Pancreas (tissue), 10 donors: Measurements from ENCODE around the gene KRT39. TPM values are rescaled to one million over a fixed set of nuclear protein-coding genes. Genes with fewer than 3 reads are reported as not detected.
A peak's percentile ranks its signal among the peaks of the same experiment; 100 is the strongest.

Experiments used
- ATAC-seq, 4 donors: fragments of 200-7000 bp; cut with Tn5 transposase; one replicate each; pipeline versions ENCODE4 v1.8.0 to v1.9.1; 2020; ENCODE audit warnings: mild to moderate bottlenecking in 4 of 4, moderate library complexity in 4 of 4
- DNase-seq, 6 donors: peaks; one replicate each; pipeline ENCODE4 v3.0.0-alpha.2; 2020
- FAIRE-seq: peaks from 2 replicates; lab custom pipeline; 2012; peaks lifted over from hg19 to GRCh38; lab: Jason Lieb, UNC
- H3K27ac ChIP-seq, 4 donors: fragments of 200-600 bp; sonication (generic); 1 replicate in 3 of 4; 2 replicates in 1 of 4; pipeline versions ENCODE4 v1.5.0 to v1.8.0; 2020
- H3K27me3 ChIP-seq, 4 donors: fragments of 200-600 bp; one replicate each; pipeline ENCODE4 v1.8.0; 2021
- H3K36me3 ChIP-seq, 3 donors: fragments of 200-600 bp; sonication (generic) in 1 of 3; one replicate each; pipeline versions ENCODE4 v1.5.0 to v1.8.0; 2020 to 2021
- H3K4me1 ChIP-seq, 3 donors: fragments of 200-600 bp; one replicate each; pipeline ENCODE4 v1.8.0; 2021
- H3K4me3 ChIP-seq, 4 donors: fragments of 200-600 bp; sonication (generic) in 2 of 4; one replicate each; pipeline versions ENCODE4 v1.5.0 to v1.8.0; 2020 to 2021
- H3K9me3 ChIP-seq, 4 donors: fragments of 200-600 bp; one replicate each; pipeline ENCODE4 v1.8.0; 2021
- WGBS, 2 donors: extraction: QIAGEN DNeasy Blood & Tissue Kit; methylation state at CpG; one replicate each; pipeline ENCODE4 v1.1.7; 2013; 5-methylcytosine and 5-hydroxymethylcytosine counted together
- intact Hi-C, 3 donors: fragments of 100-400 bp; cut with DNase I; formaldehyde crosslinking; loops; one replicate each; pipeline versions ENCODE4 v1.11.1 to v1.14.2; 2022
- polyA plus RNA-seq, 2 donors: library from polyadenylated mRNA; stranded (reverse); fragments of 200-250 nt; gene quantifications; one replicate each; pipeline ENCODE4 v1.2.3, GENCODE V29; 2013
- total RNA-seq, 6 donors: library from RNA; stranded (reverse); fragmentation: NEBNext Ultra II Directional in 4 of 6; extraction: Animal tissue kit (Norgen Biotek cat#: 25700) in 4 of 6; gene quantifications; one replicate each; pipeline versions ENCODE4 v1.2.1 to v1.2.4, GENCODE V29; 2021 to 2023
- TF ChIP-seq, protein P1 (sequence below), 4 donors: fragments of 200-600 bp; sonication (generic) in 3 of 4; IDR thresholded peaks; one replicate each; pipeline versions ENCODE4 v1.5.0 to v1.8.0; 2021; ENCODE audit warnings: antibody characterized with exemption in 4 of 4
- donor health status: healthy with polysubstance abuse.
- donor health status: DM: no; HTN: no; CAD: no; lungs with moderate emphysema.
- donor health status: DM: no; HTN: no; CAD: no.
- donor health status: control.
- donor health status: control.
- donor health status: Bipolar disorder and iron deficiency.
- donor health status: DM: yes; HTN: yes; CAD: no.
- donor health status: DM: no; HTN: no; CAD: no.
- donor health status: DM: no; HTN: no; CAD: no.
- donor health status: DM: yes; HTN: yes; CAD: no.

KRT39 gene
- total and polyA plus RNA-seq, 8 donors, result not detected

GRCh38 chr17:41010441-41010840 is 43.7 kb upstream of the KRT39 start:
- intact Hi-C loops, result no loop called here
- no peaks in the 10 kb centered on the region for H3K9me3 ChIP-seq
- ATAC-seq (no peak), DNase-seq (no peak), FAIRE-seq (no peak)
- no peaks in the 10 kb centered on the region for H3K27me3 ChIP-seq
- H3K4me3 ChIP-seq, result no peak overlapping the region
- H3K4me1 ChIP-seq, result no peaks in the 10 kb centered on the region
- TF ChIP-seq, protein P1, sequence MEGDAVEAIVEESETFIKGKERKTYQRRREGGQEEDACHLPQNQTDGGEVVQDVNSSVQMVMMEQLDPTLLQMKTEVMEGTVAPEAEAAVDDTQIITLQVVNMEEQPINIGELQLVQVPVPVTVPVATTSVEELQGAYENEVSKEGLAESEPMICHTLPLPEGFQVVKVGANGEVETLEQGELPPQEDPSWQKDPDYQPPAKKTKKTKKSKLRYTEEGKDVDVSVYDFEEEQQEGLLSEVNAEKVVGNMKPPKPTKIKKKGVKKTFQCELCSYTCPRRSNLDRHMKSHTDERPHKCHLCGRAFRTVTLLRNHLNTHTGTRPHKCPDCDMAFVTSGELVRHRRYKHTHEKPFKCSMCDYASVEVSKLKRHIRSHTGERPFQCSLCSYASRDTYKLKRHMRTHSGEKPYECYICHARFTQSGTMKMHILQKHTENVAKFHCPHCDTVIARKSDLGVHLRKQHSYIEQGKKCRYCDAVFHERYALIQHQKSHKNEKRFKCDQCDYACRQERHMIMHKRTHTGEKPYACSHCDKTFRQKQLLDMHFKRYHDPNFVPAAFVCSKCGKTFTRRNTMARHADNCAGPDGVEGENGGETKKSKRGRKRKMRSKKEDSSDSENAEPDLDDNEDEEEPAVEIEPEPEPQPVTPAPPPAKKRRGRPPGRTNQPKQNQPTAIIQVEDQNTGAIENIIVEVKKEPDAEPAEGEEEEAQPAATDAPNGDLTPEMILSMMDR (IDR thresholded peaks at IDR 0.05), result no peak
- no peak overlapping the region for H3K27ac ChIP-seq
- H3K36me3 ChIP-seq, result no peaks in the 10 kb centered on the region

DNA sequence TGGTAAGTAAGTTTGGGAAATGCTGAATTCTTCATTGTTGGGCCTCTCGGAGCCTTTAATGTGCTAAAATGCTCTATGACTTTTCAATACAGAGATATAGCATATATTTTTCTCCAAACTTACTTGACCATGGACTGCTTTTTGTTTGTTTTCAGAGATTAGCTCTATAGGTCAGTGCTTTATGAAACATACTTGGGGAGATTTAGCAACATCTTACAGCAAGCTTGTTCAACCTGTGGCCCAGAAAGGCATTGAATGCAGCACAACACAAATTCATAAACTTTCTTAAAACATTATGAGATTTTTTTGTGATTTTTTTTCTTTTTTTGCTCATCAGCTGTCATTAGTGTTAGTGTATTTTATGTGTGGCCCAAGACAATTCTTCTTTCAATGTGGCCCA is 43.2 kb upstream of the KRT39 start:
- intact Hi-C loops, result no loop called here

DNA sequence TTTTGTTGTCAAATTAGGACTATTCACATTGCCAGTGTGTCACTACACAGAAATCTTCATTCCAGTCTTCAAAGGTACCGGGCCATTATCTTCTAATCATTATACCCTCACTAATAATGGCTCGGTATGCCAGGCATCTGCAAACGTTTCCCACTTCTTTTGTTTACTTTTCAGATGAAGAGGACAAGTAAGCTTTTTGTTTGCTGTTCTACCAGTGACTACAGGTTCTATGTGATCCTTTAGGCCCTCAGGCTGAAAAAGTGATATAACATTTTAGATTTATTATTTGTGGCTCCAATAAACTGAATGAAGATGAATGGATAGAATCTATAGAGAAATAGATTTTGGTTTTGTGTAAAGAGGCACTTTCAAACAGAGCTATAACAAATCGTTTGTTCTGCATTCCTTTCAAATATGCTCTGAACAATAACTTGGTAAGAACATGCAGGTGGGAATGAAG is 42.6 kb upstream of the KRT39 start:
- no peak overlapping the region for H3K27ac ChIP-seq
- no peaks in the 10 kb centered on the region for H3K27me3 ChIP-seq
- 14 to 18% methylated on average over 4 of the region's 4 CpGs for WGBS, 2 donors
- intact Hi-C loops, result no loop called here
- FAIRE-seq (no peak), DNase-seq (no peak), ATAC-seq (peak in 1 of 4 donors; percentile 46)
- H3K36me3 ChIP-seq, result no peaks in the 10 kb centered on the region
- TF ChIP-seq, protein P1 (IDR thresholded peaks at IDR 0.05), result no peak
- no peaks in the 10 kb centered on the region for H3K9me3 ChIP-seq
- no peak overlapping the region for H3K4me3 ChIP-seq
- no peaks in the 10 kb centered on the region for H3K4me1 ChIP-seq

More for the DNA sequence above, 43.2 kb upstream of the KRT39 start:
- DNase-seq, result no peak
- ATAC-seq, result no peak
- WGBS, 2 donors, result 86 to 89% methylated on average over 1 of the region's 1 CpG
- no peak overlapping the region for H3K27ac ChIP-seq
- H3K4me3 ChIP-seq, result no peak overlapping the region
- no peaks in the 10 kb centered on the region for H3K27me3 ChIP-seq
- no peak for FAIRE-seq
- H3K36me3 ChIP-seq, result no peaks in the 10 kb centered on the region
- TF ChIP-seq, protein P1 (IDR thresholded peaks at IDR 0.05), result no peak
- H3K4me1 ChIP-seq, result no peaks in the 10 kb centered on the region
- H3K9me3 ChIP-seq, result no peaks in the 10 kb centered on the region

- 66 to 67% methylated on average over 8 of the region's 8 CpGs for WGBS, 2 donors
- ATAC-seq (no peak), DNase-seq (peak in 1 of 6 donors; percentile 27), FAIRE-seq (no peak)
- H3K9me3 ChIP-seq, result no peaks in the 10 kb centered on the region
- intact Hi-C loops, result no loop called here
- H3K27ac ChIP-seq, result no peak within 1 kb of the TSS
- no peak within 1 kb of the TSS for H3K4me3 ChIP-seq
- no peaks in the 10 kb centered on the region for H3K36me3 ChIP-seq
- TF ChIP-seq, protein P1 (IDR thresholded peaks at IDR 0.05), result no peak
- H3K27me3 ChIP-seq, result no peaks in the 10 kb centered on the region
- no peaks in the 10 kb centered on the region for H3K4me1 ChIP-seq
Measured at GRCh38 chr17:41008811-41009210, 42.1 kb upstream of the KRT39 start, which contains the start of gene KRTAP3-1. Gene KRTAP3-1, minus strand, starts transcription at chr17:41009128. Its CDS starts 54 bp downstream, at chr17:41009074.

- ATAC-seq (no peak), DNase-seq (no peak), FAIRE-seq (no peak)
- Histone ChIP-seq H3K27me3 (no peaks in the 10 kb centered on the region), H3K4me1 (no peaks in the 10 kb centered on the region), H3K36me3 (no peaks in the 10 kb centered on the region), H3K4me3 (no peak overlapping the region), H3K27ac (no peak overlapping the region), H3K9me3 (no peaks in the 10 kb centered on the region)
- WGBS, 2 donors, result 81 to 88% methylated on average over 3 of the region's 3 CpGs
- intact Hi-C loops, result no loop called here
- TF ChIP-seq, protein P1 (IDR thresholded peaks at IDR 0.05), result no peak
Measured at GRCh38 chr17:41004397-41004796, 37.6 kb upstream of the KRT39 start.
